ENCODE measurements around the gene SF3B2.
A peak's percentile ranks its signal among the peaks of the same experiment; 100 is the strongest.
"Not testable (repeated sequence)": the region's sequence is repeated elsewhere in the genome, so short reads cannot be mapped to it uniquely, and the experiment has no call there.

SF3B2 gene, protein sequence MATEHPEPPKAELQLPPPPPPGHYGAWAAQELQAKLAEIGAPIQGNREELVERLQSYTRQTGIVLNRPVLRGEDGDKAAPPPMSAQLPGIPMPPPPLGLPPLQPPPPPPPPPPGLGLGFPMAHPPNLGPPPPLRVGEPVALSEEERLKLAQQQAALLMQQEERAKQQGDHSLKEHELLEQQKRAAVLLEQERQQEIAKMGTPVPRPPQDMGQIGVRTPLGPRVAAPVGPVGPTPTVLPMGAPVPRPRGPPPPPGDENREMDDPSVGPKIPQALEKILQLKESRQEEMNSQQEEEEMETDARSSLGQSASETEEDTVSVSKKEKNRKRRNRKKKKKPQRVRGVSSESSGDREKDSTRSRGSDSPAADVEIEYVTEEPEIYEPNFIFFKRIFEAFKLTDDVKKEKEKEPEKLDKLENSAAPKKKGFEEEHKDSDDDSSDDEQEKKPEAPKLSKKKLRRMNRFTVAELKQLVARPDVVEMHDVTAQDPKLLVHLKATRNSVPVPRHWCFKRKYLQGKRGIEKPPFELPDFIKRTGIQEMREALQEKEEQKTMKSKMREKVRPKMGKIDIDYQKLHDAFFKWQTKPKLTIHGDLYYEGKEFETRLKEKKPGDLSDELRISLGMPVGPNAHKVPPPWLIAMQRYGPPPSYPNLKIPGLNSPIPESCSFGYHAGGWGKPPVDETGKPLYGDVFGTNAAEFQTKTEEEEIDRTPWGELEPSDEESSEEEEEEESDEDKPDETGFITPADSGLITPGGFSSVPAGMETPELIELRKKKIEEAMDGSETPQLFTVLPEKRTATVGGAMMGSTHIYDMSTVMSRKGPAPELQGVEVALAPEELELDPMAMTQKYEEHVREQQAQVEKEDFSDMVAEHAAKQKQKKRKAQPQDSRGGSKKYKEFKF

DNA sequence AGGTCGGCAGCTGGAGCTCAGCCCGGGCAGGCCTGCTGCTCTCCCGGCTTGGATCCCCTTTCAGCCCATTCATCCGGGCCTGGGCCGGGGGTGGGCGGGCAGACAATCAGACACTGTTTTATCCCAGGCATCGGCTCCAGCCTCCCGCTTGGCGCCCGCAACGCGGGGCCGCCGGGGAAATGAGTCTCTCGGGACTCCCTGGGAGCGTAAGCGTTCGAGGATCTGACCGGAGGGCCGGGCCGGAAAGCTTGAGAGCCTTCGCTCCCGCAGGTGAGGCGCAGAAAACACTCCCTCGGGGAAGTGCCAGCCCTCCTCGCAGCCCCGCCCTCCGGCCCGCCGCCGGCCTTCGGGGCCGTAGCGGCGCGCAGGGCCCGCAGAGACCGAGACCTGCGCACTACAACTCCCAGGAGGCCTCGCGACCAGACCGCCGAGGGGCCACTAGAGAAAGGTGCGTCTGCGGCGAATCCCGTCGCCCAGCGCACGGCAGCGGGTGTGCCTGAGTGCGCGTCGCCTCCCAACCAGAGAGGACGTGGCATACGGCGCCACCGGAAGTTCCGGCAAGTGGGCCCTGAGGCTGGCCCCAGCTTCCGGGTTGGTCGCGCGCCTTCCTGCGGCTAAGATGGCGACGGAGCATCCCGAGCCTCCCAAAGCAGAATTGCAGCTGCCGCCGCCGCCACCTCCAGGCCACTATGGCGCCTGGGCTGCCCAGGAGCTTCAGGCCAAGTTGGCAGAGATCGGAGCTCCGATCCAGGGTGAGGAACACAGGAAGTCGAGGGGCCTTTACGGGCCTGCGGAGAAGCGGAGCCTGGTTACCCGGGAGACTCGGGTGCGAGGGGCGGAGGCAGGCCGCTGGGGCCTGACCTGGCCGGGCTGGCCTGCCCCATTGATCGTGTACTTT lies at the start of gene SF3B2:
TSS of gene SF3B2 (plus strand) at position 599 of the 898 bp plus-strand sequence. CDS start at position 620, 21 bp downstream.
- DNase-seq (ENCODE audit: low read depth), result peak; percentile 90

DNA sequence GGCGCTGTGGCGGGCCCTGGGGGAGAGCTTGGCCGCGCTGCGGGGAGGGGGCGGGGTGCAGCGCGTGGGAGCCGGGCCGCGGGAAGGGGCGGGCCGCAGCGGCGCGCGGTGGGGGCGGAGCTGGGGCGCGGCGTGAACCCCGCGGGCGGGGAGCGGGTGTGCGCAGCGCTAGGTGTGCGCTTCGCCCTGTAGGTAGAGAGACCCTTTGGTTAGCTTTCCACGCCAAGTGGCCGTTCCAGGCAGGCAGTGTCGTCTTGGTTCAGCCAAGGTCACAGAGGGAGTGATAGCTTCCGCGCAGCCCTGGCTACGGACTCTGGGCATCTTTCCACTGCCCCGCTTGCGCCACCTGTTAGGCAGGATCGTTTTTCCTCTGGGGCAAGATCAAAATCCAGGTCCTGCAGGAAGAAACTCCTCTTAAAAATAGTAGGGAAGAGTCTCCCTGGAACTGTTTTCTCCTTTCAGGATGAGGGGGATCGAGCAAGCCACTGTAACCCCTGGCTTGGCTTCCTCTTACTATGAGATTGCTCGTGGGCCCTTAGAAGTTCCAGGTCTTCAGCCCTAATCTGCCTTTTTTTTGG lies 49.4 kb upstream of the SF3B2 start:
- no peak for DNase-seq (ENCODE audit: low read depth)

DNA sequence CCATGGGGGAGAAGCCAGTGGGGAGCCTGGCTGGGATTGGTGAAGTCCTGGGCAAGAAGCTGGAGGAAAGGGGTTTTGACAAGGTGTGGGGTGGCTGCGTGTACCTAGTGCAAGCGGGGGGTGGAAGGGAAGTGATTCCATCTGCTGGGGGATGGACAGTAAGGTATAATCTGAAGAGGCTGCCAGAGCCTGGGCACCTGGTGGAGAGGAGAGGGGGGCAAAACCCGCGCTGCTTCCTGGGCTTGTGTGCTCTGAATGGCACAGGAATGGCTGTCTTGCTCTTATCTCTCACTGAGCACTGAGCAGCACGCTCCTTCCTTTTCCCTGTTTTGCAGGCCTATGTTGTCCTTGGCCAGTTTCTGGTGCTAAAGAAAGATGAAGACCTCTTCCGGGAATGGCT lies 48.9 kb upstream of the SF3B2 start:
- DNase-seq (ENCODE audit: low read depth), result no peak

DNA sequence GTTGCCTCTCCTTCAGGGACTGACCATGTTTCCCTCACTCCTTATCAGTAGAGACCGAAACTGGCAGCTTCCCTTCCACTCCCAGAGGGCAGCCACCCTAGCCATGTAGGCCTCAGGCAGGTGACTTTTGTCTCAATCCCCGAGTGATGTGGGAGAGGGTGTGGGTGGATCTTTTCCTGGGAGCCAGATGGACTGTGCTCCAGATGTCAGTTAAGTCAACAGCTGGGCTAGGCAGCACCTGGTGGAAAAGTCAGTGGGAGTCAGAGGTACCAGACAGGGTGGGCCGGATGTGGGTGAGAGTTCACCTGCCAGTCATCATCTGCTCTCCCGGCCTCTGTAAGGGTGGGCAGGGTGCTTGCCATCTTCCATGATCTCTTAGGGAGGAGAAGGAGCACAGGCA lies 48.0 kb upstream of the SF3B2 start:
- no peak for DNase-seq (ENCODE audit: low read depth)

DNA sequence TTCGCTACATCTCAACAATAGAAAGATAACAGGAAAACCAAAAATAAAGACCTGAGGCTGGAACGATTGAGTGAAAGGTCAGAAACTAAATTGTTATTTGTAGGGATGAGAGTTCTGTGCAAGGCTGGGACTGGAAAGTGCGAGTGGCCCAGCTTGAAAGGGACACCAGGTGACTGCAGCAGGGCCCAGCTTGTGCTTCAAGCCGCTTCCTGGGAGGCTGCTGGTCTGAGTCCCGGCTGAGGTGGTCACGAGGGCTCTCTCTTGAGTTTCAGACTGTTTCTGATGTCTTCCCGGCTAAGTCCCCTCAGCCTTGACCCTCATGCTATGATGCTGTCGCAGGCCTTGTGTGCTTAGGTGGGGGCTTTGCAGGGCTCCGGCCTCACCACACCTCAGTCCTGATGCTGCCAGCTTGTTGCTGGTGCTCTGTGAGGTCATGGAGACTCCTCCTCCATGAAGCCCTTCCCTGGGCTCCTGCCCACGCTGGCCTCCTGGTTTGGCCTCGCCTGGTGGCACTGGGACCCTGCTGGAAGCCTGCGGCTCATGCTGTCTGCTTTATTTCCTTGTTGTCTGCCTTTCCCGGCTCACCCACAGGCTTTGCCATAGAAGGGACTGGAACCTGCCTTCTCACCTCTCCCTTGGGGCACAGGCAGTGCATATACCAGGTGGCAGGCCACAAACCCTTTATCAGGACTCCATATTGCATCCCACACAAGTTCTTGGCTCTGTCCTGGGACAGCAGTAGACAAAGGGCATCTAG lies 45.9 kb upstream of the SF3B2 start:
- DNase-seq (ENCODE audit: low read depth), result no peak

DNA sequence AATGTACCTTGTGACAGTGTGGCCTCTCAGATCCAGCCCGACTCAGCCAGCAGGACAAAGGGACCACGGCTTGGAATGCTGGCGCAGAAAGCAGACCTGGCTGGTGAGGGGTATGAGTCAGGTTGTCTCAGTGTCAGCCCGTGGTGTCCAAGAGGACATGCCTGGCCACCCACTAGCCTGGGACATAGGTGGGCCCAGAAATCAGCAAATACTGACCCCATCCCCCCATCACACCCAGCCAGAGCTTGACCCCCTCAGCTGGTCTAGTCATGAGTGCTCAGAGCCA lies 45.3 kb upstream of the SF3B2 start:
- DNase-seq (ENCODE audit: low read depth), result no peak

DNA sequence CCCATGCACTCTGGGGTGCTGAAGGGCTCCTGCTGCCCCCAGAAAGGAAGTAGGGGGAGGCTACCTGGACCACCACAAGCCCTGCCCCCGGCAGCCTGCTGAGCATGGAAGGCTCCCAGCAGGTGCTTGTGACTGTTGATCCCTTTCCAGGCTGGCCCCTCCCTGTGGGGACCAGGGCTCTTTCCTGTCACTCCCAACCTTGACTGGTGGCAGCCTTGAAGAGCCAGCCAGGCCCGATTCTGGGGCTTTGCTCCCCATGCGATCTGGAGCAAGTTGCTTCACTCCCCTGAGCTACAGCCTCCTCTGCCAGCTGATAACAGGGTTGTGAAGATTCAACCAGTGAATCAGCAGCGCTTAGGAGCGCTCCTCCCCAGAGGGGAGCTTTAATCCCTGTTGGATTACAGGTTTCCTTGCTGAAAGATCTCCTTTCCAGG lies 44.9 kb upstream of the SF3B2 start:
- DNase-seq (ENCODE audit: low read depth), result no peak

DNA sequence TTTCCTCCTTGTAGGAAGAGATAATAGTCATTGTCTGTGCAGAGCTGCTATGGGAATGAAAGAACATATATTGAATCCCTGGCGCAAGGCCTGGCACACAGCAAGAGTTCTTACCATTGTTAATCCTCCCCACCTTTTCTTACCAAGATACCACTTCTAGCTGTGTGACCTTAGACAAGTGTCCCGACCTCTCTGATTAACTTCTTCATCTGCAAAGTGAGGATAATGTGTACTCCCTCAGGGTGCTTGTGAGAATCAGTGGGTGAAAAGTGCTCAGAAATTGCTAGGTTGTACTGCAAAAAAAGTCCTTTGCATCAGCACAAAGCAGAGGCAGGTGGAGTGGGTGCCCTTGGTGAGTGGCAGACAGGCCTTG lies 44.1 kb upstream of the SF3B2 start:
- DNase-seq (ENCODE audit: low read depth), result no peak

DNA sequence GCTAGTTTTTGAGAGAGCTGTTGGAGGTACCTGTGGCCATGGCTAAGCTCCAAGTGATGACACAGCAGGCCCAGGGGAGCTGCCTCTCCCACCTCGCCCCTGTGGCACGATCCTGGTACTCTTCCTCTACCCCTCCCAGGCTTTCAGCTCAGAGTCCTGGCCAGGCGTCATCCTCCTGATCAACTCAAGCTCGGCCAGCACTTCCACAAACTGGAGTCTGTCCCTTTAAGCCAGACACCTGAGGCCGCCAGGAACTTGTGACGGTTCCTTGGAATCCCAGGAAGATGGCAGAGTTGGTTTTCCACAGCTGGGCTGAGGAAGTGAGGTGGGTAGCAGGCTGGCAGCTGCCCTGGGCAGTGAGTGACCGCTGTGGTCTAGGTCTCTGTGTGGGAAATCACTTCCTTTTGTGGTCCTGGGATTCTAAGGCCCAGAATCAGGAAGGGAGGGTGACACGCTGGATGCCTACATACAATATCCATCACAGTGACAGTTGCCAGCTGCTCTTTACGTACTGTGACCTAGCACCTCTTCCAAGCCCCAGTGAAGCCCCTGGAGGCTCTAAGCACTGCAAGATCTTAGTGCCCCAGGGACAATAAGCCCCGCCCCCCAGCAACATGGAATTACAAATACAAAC lies 43.6 kb upstream of the SF3B2 start:
- no peak for DNase-seq (ENCODE audit: low read depth)

DNA sequence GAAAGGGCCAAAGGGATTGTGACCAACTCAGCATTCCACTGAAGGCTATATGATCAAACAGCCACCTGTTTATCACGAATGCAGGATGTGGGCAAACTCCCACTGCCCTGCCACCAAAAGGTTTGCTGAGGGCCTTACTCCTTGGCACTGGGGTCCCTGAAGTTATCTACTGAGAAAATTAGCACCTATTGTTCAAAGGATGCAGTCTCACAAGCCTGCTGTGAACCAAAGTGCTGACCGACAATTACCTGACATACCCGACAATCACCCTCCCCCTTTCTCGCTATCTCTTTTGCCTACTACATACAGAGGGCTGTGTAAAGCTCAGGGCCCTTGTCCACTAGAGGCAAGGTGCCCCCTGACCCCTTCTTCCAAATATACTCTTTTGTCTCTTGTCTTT lies 42.1 kb upstream of the SF3B2 start:
- DNase-seq (ENCODE audit: low read depth), result not testable (repeated sequence)

DNA sequence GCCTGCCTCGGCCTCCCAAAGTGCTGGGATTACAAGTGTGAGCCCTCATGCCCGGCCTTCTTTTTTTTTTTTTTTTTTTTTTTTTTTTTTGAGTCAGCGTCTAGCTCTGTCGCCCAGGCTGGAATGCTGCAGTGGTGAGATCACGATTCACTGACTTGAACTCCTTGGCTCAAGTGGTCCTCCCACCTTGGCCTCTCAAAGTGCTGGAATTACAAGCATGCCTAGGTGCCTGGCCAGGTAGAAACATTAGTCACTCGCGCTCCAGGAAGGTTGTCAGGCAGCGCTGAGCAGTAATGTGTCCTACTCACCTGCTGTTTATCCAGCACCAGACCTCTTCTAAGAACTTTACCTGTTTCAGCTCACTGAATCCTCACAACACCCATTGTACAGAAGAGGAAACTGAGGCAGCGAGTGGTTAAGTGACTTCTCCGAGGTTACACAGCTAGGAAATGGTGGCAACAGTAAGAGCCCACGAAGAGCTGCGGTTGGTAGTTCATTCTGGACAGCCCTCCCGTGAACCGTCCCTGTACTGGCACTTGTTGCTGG lies 40.9 kb upstream of the SF3B2 start:
- DNase-seq (ENCODE audit: low read depth), result no peak

DNA sequence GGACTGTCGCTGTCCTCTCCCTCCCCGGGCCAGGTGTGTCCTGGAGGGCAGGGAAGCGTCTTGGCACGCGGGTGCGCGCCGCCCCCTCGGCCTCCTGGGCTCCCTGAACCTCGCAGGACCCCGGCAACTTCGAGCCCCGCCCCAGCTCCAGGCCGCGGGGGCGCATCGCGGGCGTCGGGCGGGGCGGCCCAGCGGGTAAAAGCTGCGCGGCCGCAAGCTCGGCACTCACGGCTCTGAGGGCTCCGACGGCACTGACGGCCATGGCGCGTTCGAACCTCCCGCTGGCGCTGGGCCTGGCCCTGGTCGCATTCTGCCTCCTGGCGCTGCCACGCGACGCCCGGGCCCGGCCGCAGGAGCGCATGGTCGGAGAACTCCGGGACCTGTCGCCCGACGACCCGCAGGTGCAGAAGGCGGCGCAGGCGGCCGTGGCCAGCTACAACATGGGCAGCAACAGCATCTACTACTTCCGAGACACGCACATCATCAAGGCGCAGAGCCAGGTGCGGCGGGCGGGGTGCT lies 40.3 kb upstream of the SF3B2 start, which contains the start of gene CST6:
TSS of gene CST6 (plus strand) at position 224 of the 519 bp plus-strand sequence. CDS start at position 261, 37 bp downstream.
- DNase-seq (ENCODE audit: low read depth), result no peak

DNA sequence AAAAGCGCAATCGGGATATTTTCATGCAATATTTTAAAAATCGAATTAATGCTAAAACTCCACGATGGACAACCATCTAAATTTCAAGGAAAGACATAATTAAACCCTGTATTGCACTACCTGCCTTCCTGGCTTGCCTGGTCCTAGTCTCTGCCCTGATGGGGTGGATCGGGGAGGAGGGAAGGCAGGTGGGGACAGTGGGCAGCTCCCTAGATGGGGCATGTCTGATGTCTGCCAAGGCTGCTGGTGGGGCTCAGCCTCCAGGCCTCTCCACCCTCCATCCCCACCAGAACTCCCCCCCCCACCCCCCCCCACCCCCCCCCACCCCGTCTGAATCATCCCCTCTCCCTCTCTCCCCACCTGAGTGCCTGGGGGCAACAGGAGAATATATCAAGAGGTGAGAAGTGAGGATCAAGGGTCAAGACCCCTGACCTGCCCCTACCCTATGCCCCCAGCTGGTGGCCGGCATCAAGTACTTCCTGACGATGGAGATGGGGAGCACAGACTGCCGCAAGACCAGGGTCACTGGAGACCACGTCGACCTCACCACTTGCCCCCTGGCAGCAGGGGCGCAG lies 39.7 kb upstream of the SF3B2 start:
- DNase-seq (ENCODE audit: low read depth), result no peak

DNA sequence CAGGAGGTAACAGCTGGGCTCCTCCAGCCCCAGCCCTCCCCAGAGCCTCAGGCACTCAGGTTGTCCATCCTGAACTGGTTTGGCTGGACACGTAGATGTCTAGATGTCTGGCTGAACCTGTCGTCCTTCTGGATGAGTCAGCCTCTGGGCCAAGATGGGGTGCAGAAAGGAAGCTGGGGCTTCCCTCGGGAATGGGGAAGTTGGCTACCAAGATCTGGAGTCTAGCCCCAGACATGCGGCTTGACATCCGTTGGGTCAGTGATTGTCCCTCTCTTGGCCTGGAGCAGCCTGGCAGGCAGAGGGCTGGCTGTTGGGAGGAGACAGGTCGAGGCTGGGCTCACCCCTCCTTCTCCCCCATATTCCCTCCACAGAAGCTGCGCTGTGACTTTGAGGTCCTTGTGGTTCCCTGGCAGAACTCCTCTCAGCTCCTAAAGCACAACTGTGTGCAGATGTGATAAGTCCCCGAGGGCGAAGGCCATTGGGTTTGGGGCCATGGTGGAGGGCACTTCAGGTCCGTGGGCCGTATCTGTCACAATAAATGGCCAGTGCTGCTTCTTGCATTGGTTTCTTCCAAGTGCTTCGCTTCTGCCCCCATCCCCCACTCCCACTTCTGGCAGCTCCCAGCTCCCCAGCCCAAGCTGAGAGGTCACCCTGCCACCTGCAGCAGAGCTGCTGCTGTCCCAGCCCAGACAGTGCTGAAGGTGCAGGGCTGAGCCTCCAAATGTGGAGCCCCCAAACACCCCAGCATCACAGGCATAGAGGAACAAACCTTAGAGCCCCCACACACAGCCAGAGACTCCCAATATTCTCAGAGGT lies 39.0 kb upstream of the SF3B2 start:
- no peak for DNase-seq (ENCODE audit: low read depth)

DNA sequence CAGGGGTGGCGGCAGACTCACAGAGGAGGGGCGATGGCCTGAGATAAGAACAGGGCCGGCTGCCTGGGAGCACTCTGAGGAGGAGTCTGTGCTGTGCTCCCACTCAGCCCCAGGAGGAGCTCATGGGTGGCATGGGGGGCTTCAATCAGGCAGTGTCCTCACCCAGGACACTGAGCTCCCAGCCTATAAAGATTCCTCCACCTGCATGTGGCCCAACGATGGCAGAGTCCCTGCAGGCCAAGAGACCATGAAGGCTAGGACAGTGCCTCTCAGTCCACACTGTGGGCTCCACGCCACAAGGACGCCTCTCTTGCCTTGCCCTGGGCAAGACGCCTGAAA lies 38.4 kb upstream of the SF3B2 start:
- no peak for DNase-seq (ENCODE audit: low read depth)

DNA sequence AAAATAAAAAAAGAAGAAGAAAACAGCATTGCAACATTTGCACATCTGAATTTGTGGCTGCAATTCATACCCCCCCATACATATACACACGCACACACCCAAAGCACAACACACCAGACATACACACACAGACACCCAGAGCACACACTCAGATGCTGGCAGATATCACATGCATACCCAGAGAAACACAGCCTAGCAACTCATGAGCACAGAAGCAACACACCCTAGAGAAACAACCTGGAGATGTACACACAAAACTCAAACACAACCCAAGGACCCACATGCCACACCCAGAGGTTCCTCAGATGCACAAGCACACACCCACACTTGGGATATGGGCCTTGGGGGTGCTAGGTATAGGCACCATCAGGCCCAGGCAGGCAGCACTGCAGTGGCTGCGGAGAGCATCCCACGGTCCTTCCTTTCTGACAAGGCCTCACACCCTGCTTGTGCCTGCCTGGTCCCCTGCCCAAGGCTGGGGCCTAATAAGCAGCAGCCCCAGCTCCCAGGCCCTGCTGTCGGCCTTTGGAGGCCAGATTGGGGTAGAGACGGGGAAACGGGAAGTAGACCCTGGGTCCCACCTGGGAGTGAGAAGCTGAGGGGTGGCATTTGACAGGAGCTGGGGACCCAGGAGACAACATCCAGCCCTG lies 37.2 kb upstream of the SF3B2 start:
- no peak for DNase-seq (ENCODE audit: low read depth)

DNA sequence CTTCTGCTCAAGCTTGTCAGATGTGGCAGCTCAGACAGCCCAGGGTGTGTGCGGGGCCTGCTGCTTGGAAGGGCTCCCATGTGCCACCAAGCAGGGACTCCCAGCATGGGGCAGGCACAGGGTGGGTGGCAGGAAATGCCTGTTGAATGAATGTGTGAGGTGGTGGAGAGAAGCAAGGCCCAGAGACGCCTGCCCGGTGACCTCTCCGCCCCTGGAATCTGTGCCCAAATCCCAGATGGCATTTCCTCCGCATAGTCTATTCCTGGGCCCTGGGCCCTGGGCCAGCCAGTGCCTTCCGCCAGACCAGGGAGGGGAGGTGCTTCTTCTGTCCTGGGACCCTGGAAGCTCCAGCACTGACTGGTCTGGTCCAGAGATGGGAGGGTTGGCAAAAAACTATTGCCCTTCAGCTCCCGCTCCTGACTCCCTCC lies 36.7 kb upstream of the SF3B2 start:
- DNase-seq (ENCODE audit: low read depth), result no peak
